Measurements from ENCODE around the gene ROR1.

GRCh38 chr1:64065571-64065970, 291.8 kb downstream of the ROR1 start:
- TF ChIP-seq CTCF (IDR thresholded peaks at IDR 0.05; ENCODE audit: borderline replicate concordance, extremely low read depth, low read length, poor library complexity, severe bottlenecking) (no peak), EZH2 (IDR thresholded peaks at IDR 0.05; ENCODE audit: borderline replicate concordance, low read depth, low read length, severe bottlenecking) (no peak)
